Gastroesophageal sphincter (tissue), 3 donors: Measurements from ENCODE around the gene SLC9A7.

Experiments used
- CTCF ChIP-seq, 4 experiments: fragments of 200-600 bp in 2 of 4; fragments of 450-650 bp in 2 of 4; sonication (generic) in 1 of 4; IDR thresholded peaks; one replicate each; pipeline ENCODE4 v1.5.1; 2017 to 2019; ENCODE audit warnings: antibody characterized with exemption in 4 of 4, mild to moderate bottlenecking in 2 of 4, moderate library complexity in 2 of 4
- EP300 ChIP-seq: sonication (generic); formaldehyde crosslinking; IDR thresholded peaks from one replicate; pipeline ENCODE4 v1.6.1; 2017; ENCODE audit warnings: antibody characterized with exemption, mild to moderate bottlenecking
- POLR2A ChIP-seq, 2 donors: fragments of 450-650 bp; IDR thresholded peaks; one replicate each; pipeline ENCODE4 v1.6.1; 2017; ENCODE audit warnings: antibody characterized with exemption in 2 of 2, mild to moderate bottlenecking in 2 of 2, moderate library complexity in 1 of 2

GRCh38 chrX:46554942-46555341 is 204.0 kb downstream of the SLC9A7 start:
- TF ChIP-seq POLR2A (IDR thresholded peaks at IDR 0.05) (no peak), CTCF (IDR thresholded peaks at IDR 0.05) (peak in 3 of 4 experiments; percentile 12 to 28 (median 14)), EP300 (no peak)
